ENCODE measurements around the gene CCL4. TPM values are rescaled to one million over a fixed set of nuclear protein-coding genes. Genes with fewer than 3 reads are reported as not detected.

Gene CCL4
- total RNA-seq, 1 experiment from 2014 or later = 0.51 TPM

GRCh38 chr17:36060816-36061215 lies 42.8 kb upstream of the CCL4 start:
- no peak for ATAC-seq
- ChIA-PET CTCF (no interaction called here), POLR2A (no interaction called here)
- BruUV-seq (replicated peaks) = no TSS peak
- in situ Hi-C loops (cut with HindIII; ENCODE audit: low pct_unique_long_range_greater_than_20kb, low sequenced_read_pairs) = no loop called here
- Histone ChIP-seq H3K4me1 (ENCODE audit: control insufficient read depth, insufficient read depth, low read length) (no peaks in the 10 kb centered on the region), H3K36me3 (ENCODE audit: control insufficient read depth, insufficient read depth, low read length) (no peaks in the 10 kb centered on the region), H3K9me3 (ENCODE audit: control insufficient read depth, insufficient read depth, low read depth, low read length) (no peaks in the 10 kb centered on the region), H3K4me3 (ENCODE audit: low read depth in 2 of 2, low read length in 2 of 2) (no peak overlapping the region), H3K27ac (ENCODE audit: low read length) (no peak overlapping the region), H3K27me3 (ENCODE audit: control insufficient read depth, insufficient read depth, low read length) (peaks cover 5% of the 10 kb centered on the region; the same call in 1 of the 2 replicates)
- TF ChIP-seq SIN3A (IDR thresholded peaks at IDR 0.05; ENCODE audit: borderline replicate concordance, insufficient read depth, low read depth, low read length) (no peak), TCF7L2 (IDR thresholded peaks at IDR 0.05; ENCODE audit: low read depth, low read length) (no peak), REST (IDR thresholded peaks at IDR 0.05; ENCODE audit: insufficient read depth in 1 of 2, low read depth in 2 of 2, low read length in 1 of 2) (no peak), POLR2AphosphoS5 (IDR thresholded peaks at IDR 0.05; ENCODE audit: low read depth, low read length) (no peak)
- TF ChIP-seq, protein P1, sequence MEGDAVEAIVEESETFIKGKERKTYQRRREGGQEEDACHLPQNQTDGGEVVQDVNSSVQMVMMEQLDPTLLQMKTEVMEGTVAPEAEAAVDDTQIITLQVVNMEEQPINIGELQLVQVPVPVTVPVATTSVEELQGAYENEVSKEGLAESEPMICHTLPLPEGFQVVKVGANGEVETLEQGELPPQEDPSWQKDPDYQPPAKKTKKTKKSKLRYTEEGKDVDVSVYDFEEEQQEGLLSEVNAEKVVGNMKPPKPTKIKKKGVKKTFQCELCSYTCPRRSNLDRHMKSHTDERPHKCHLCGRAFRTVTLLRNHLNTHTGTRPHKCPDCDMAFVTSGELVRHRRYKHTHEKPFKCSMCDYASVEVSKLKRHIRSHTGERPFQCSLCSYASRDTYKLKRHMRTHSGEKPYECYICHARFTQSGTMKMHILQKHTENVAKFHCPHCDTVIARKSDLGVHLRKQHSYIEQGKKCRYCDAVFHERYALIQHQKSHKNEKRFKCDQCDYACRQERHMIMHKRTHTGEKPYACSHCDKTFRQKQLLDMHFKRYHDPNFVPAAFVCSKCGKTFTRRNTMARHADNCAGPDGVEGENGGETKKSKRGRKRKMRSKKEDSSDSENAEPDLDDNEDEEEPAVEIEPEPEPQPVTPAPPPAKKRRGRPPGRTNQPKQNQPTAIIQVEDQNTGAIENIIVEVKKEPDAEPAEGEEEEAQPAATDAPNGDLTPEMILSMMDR (IDR thresholded peaks at IDR 0.05) = no peak
- no peak for DNase-seq (ENCODE audit: low read depth, low spot score)
- intact Hi-C loops (cut with micrococcal nuclease; ENCODE audit: unreplicated experiment) = no loop called here

GRCh38 chr17:36063786-36064541 lies 39.7 kb upstream of the CCL4 start, which contains the start of gene CCL18:
CCL18 (plus strand) TSS chr17:36064272; CDS start chr17:36064343, 71 bp downstream.
- no peaks in the 10 kb centered on the region for H3K9me3 ChIP-seq (ENCODE audit: control insufficient read depth, insufficient read depth, low read depth, low read length)
- H3K4me1 ChIP-seq (ENCODE audit: control insufficient read depth, insufficient read depth, low read length) = no peaks in the 10 kb centered on the region
- H3K4me3 ChIP-seq (ENCODE audit: low read depth in 2 of 2, low read length in 2 of 2) = no peak within 1 kb of the TSS
- intact Hi-C loops (cut with micrococcal nuclease; ENCODE audit: unreplicated experiment) = no loop called here
- POLR2A ChIA-PET = no interaction called here
- in situ Hi-C loops (cut with HindIII; ENCODE audit: low pct_unique_long_range_greater_than_20kb, low sequenced_read_pairs) = no loop called here
- BruUV-seq (replicated peaks) = no TSS peak
- H3K27ac ChIP-seq (ENCODE audit: low read length) = no peak within 1 kb of the TSS
- H3K27me3 ChIP-seq (ENCODE audit: control insufficient read depth, insufficient read depth, low read length) = peaks cover 8% of the 10 kb centered on the region
- no peak for TF ChIP-seq POLR2AphosphoS5 (IDR thresholded peaks at IDR 0.05; ENCODE audit: low read depth, low read length)
- no peak for TF ChIP-seq SIN3A (IDR thresholded peaks at IDR 0.05; ENCODE audit: borderline replicate concordance, insufficient read depth, low read depth, low read length)
- TF ChIP-seq REST (IDR thresholded peaks at IDR 0.05; ENCODE audit: insufficient read depth in 1 of 2, low read depth in 2 of 2, low read length in 1 of 2) = no peak
- no peak for TF ChIP-seq TCF7L2 (IDR thresholded peaks at IDR 0.05; ENCODE audit: low read depth, low read length)
- TF ChIP-seq, protein P1 (IDR thresholded peaks at IDR 0.05) = no peak
- ATAC-seq (no peak), DNase-seq (ENCODE audit: low read depth, low spot score) (no peak)
- no peaks in the 10 kb centered on the region for H3K36me3 ChIP-seq (ENCODE audit: control insufficient read depth, insufficient read depth, low read length)
- CTCF ChIA-PET = no interaction called here
